HG03520 (cell line): ENCODE data around the gene KCNQ1OT1.

ENCODE experiments used
- ATAC-seq: cut with Tn5 transposase; IDR thresholded peaks from one replicate; pipeline ENCODE4 v1.9.1; 2021; ENCODE audit warnings: mild to moderate bottlenecking, moderate library complexity; ENCODE audit not compliant: unreplicated experiment

Gene KCNQ1OT1

GRCh38 chr11:2612884-2613571 lies 86.8 kb downstream of the KCNQ1OT1 start:
- no peak for ATAC-seq

- ATAC-seq, result no peak
Observed at GRCh38 chr11:2609345-2609744, 90.4 kb downstream of the KCNQ1OT1 start.

- ATAC-seq, result no peak
Observed at GRCh38 chr11:2599561-2600189, 100.1 kb downstream of the KCNQ1OT1 start.

GRCh38 chr11:2595204-2595603 lies 104.6 kb downstream of the KCNQ1OT1 start:
- no peak for ATAC-seq

GRCh38 chr11:2594267-2594666 lies 105.5 kb downstream of the KCNQ1OT1 start:
- no peak for ATAC-seq

- ATAC-seq, result no peak
Observed at GRCh38 chr11:2593393-2593950, 106.3 kb downstream of the KCNQ1OT1 start.

- ATAC-seq, result no peak
Observed at GRCh38 chr11:2592559-2593392, 107.0 kb downstream of the KCNQ1OT1 start.

- ATAC-seq, result no peak
Observed at GRCh38 chr11:2591805-2592204, 108.0 kb downstream of the KCNQ1OT1 start.

GRCh38 chr11:2590965-2591754 lies 108.6 kb downstream of the KCNQ1OT1 start:
- no peak for ATAC-seq

GRCh38 chr11:2590131-2590964 lies 109.4 kb downstream of the KCNQ1OT1 start:
- no peak for ATAC-seq

- ATAC-seq, result no peak
Observed at GRCh38 chr11:2589538-2589934, 110.3 kb downstream of the KCNQ1OT1 start.

- no peak for ATAC-seq
Observed at GRCh38 chr11:2588809-2589537, 110.8 kb downstream of the KCNQ1OT1 start.

- ATAC-seq, result no peak
Observed at GRCh38 chr11:2587976-2588748, 111.6 kb downstream of the KCNQ1OT1 start.

GRCh38 chr11:2587132-2587930 lies 112.5 kb downstream of the KCNQ1OT1 start:
- ATAC-seq, result no peak

GRCh38 chr11:2586793-2587131 lies 113.0 kb downstream of the KCNQ1OT1 start:
- no peak for ATAC-seq

GRCh38 chr11:2586087-2586792 lies 113.6 kb downstream of the KCNQ1OT1 start:
- no peak for ATAC-seq

GRCh38 chr11:2585566-2586086 lies 114.2 kb downstream of the KCNQ1OT1 start:
- no peak for ATAC-seq
